ENCODE data around the gene LHFPL3. TPM values are rescaled to one million over a fixed set of nuclear protein-coding genes. Genes with fewer than 3 reads are reported as not detected.

The LHFPL3 gene
- total RNA-seq, 4 donors from 2014 or later: not detected

GRCh38 chr7:104823177-104823576 lies 494.8 kb downstream of the LHFPL3 start:
- Histone ChIP-seq H3K9me3 (no peaks in the 10 kb centered on the region), H3K27ac (no peak overlapping the region), H3K4me1 (no peaks in the 10 kb centered on the region), H3K4me3 (no peak overlapping the region), H3K27me3 (no peaks in the 10 kb centered on the region), H3K36me3 (no peaks in the 10 kb centered on the region)
- intact Hi-C loops (cut with DNase I; ENCODE audit: low total_unique reads) (no loop called here), in situ Hi-C loops (cut with MboI; ENCODE audit: low sequenced_read_pairs in 4 of 4) (no loop called here)
- DNase-seq (no peak), ATAC-seq (no peak)
- TF ChIP-seq CTCF (IDR thresholded peaks at IDR 0.05 in 4 of 5, conservative IDR thresholded peaks at IDR 0.05 in 1 of 5): no peak
- TF ChIP-seq POLR2A (IDR thresholded peaks at IDR 0.05): no peak

DNA sequence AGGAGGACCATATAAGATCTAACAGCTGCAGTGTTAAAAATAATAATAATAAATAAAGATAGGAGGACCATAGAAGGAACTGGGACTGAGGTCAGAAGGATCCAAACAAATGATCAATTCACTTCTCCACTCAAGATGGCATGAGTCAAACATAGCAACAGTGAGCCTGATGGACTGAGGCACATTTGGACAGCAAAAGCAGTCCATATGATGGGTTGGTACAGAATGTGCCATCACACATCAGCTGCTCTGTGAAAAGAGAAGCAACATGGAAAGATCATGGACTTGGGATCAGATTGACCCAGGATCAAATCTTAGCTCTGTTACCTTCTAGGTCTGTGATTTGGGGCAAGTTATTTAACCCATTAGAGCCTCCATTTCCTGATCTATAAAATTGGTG lies 496.7 kb downstream of the LHFPL3 start:
- no peak overlapping the region for H3K4me3 ChIP-seq
- no peak overlapping the region for H3K27ac ChIP-seq
- ATAC-seq: no peak
- no peaks in the 10 kb centered on the region for H3K36me3 ChIP-seq
- in situ Hi-C loops (cut with MboI; ENCODE audit: low sequenced_read_pairs in 4 of 4): loop anchor here in 2 of 4 donors (25.0 kb wide), 1 partner anchor 588 kb away; no protein-coding TSS in a partner anchor
- TF ChIP-seq POLR2A (IDR thresholded peaks at IDR 0.05) (no peak), CTCF (IDR thresholded peaks at IDR 0.05 in 4 of 5, conservative IDR thresholded peaks at IDR 0.05 in 1 of 5) (no peak)
- intact Hi-C loops (cut with DNase I; ENCODE audit: low total_unique reads): no loop called here
- no peaks in the 10 kb centered on the region for H3K4me1 ChIP-seq
- no peaks in the 10 kb centered on the region for H3K27me3 ChIP-seq
- no peaks in the 10 kb centered on the region for H3K9me3 ChIP-seq
- DNase-seq: no peak

- DNase-seq: no peak
- H3K27me3 ChIP-seq: no peaks in the 10 kb centered on the region
- no peak overlapping the region for H3K27ac ChIP-seq
- no peaks in the 10 kb centered on the region for H3K36me3 ChIP-seq
- intact Hi-C loops (cut with DNase I; ENCODE audit: low total_unique reads) (no loop called here), in situ Hi-C loops (cut with MboI; ENCODE audit: low sequenced_read_pairs in 4 of 4) (loop anchor here in 2 of 4 donors (25.0 kb wide), 1 partner anchor 589 kb away; no protein-coding TSS in a partner anchor)
- ATAC-seq: no peak
- no peak overlapping the region for H3K4me3 ChIP-seq
- no peaks in the 10 kb centered on the region for H3K9me3 ChIP-seq
- H3K4me1 ChIP-seq: no peaks in the 10 kb centered on the region
- no peak for TF ChIP-seq POLR2A (IDR thresholded peaks at IDR 0.05)
- TF ChIP-seq CTCF (IDR thresholded peaks at IDR 0.05 in 4 of 5, conservative IDR thresholded peaks at IDR 0.05 in 1 of 5): no peak
Measured at GRCh38 chr7:104826135-104826534, 497.7 kb downstream of the LHFPL3 start.

DNA sequence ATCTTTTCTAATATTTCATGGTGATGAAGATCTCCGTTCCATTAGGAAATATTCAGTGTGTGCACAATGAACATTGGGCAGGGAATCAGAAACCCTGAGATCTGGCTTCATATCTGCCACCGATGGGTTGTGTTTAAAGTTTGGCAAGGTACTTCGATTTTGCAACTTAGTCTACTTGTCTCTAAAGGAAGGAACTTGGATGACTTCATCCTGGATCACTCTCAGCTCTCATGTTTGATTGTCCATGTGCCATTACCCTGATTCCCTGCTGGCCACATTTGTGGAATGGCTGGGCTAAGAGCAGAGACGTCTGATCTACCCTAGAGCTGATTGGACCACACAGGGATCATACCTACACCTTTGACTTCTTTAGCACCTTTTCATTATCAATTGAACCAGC lies 508.6 kb downstream of the LHFPL3 start:
- no peak for ATAC-seq
- DNase-seq: no peak
- intact Hi-C loops (cut with DNase I; ENCODE audit: low total_unique reads) (no loop called here), in situ Hi-C loops (cut with MboI; ENCODE audit: low sequenced_read_pairs in 4 of 4) (loop anchor here in 2 of 4 donors (25.0 kb wide), 1 partner anchor 600 kb away; no protein-coding TSS in a partner anchor)
- H3K36me3 ChIP-seq: no peaks in the 10 kb centered on the region
- H3K9me3 ChIP-seq: no peaks in the 10 kb centered on the region
- H3K27me3 ChIP-seq: no peaks in the 10 kb centered on the region
- no peaks in the 10 kb centered on the region for H3K4me1 ChIP-seq
- no peak for TF ChIP-seq CTCF (IDR thresholded peaks at IDR 0.05 in 4 of 5, conservative IDR thresholded peaks at IDR 0.05 in 1 of 5)
- no peak for TF ChIP-seq POLR2A (IDR thresholded peaks at IDR 0.05)
- H3K4me3 ChIP-seq: no peak overlapping the region
- no peak overlapping the region for H3K27ac ChIP-seq
